NCI-H510A (cell line): ENCODE measurements around the gene POLR1A.
A peak's percentile ranks its signal among the peaks of the same experiment; 100 is the strongest.

Experiments
- DNase-seq: peaks from one replicate; lab custom pipeline; 2025; lab: John Stamatoyannopoulos, UW

Gene POLR1A

DNA sequence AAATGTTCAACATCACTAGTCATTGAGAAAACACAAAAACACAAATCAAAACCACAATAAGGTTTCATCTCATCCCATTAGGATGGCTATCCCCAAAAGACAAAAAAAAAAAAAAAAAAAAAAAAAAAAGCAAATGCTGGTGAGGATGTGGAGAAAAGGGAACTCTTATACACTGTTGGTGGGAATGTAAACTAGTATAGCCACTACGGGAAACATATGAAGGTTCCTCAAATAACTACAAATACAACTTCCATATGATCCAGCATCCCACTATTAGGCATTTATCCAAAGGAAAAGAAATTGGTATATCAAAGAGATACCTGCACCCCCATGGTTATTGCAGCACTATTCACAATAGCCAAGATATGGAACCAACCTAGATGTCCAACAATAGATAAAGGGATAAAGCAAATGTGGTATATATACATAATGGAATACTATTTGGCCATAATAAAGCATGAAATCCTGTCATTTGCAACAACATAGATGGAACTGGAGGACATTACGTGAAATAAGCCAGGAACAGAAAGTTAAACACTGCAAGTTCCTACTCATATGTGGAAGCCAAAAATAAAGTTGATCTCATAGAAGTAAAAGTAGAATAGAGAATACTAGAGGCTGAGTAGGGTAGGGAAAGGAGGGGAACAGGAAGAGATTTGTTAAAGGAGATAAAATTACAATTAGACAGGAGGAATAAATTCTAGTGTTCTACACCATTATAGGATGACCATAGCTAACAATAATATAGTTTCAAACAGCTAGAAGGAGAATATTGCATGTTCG is 8.4 kb downstream of the POLR1A start:
- no peak for DNase-seq

DNA sequence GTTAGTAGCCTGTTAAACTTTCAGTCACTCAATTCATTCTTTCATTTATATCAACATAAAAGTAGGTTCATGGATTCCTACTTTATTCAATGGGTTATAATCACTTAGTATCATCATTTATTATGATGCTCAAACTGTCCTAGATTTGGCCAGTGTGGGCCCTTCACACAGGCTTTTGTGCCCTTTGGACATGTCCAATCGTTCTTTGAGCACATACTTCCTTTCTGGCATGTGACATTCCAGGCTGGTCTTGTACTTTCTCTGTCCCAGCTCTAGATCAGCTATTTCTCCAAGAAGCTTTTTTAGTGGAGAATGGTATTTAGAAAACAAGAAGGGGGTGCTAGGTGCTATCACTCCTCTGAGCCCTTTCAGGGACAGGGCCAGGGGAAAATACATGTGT is 11.5 kb downstream of the POLR1A start:
- DNase-seq: no peak

DNA sequence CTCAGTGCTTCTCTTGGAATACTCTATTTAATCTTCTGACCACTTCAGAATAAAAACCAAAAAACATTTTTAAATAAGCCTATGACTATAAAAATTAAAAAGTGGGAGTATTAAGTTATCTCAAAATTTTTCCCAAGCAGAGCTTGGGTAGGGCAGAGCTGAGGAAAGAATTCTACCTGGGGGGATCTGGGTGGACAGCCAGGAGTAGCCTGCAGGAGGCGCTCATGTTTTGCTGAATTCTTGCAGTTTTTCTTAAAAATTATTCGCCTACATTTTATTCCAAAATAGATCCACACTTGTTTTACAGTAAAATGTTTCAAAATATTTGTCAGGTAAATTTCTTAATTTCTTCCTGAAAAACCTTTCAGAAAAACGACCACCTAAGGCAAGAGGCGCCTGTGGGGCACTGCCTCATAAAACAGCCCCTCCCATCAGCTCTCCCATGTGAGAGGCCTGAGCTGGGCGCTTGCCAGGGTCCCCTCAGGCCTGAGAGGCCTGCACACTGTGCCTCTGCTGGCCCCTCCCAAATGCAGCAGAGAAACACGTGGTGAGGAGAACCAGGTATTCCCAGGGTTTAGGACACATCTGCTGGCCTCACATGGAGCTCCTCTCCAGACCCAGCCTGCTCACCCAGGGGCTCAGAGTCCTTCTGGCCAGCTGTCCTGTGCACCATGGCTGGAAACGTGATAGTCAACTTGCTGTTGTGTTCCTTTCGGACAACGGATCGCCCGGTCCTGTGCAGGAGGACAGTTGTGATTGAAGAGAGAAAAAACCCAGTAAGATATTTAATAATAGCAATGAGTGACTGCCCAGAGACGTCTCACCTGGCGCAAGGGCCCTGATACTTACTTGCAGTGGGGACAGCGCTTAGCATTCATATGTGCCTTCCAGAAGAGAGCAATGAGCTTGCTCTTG is 17.5 kb downstream of the POLR1A start:
- DNase-seq: no peak

DNA sequence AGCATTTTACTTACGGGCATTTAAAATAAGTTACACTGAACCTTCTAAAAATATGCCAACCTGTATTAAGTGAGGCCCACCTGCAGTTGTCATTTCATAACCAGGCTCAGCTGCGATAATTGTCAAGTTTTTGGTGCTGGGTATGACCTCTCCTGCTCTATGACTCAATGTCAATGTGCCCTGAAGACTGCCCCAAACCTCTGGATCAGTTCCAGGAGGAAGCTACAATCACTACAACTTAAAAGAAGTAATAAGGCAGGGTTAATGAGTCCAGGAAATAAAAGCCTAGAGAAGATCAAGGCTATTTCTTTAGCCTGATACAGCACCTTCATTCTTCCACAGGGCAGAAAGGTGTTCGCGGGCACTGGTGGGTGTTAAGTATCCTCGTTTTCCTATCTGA is 22.9 kb downstream of the POLR1A start:
- no peak for DNase-seq

DNA sequence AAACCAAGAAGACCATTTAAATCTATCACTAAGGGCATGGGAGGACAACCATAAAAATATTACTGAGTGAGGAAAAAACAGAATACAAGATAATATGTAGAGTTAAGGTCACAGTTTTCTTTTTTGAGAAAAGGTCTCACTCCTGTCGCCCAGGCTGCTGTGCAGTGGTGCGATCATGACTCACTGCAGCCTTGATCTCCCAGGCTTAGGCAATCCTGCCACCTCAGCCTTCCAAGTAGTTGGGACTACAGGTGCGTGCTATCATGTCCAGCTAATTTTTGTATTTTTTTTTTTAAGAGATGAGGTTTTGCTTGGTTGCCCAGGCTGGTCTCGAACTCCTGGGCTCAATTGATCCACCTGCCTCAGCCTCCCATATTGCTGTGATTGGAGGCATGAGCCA is 24.0 kb downstream of the POLR1A start:
- no peak for DNase-seq

DNA sequence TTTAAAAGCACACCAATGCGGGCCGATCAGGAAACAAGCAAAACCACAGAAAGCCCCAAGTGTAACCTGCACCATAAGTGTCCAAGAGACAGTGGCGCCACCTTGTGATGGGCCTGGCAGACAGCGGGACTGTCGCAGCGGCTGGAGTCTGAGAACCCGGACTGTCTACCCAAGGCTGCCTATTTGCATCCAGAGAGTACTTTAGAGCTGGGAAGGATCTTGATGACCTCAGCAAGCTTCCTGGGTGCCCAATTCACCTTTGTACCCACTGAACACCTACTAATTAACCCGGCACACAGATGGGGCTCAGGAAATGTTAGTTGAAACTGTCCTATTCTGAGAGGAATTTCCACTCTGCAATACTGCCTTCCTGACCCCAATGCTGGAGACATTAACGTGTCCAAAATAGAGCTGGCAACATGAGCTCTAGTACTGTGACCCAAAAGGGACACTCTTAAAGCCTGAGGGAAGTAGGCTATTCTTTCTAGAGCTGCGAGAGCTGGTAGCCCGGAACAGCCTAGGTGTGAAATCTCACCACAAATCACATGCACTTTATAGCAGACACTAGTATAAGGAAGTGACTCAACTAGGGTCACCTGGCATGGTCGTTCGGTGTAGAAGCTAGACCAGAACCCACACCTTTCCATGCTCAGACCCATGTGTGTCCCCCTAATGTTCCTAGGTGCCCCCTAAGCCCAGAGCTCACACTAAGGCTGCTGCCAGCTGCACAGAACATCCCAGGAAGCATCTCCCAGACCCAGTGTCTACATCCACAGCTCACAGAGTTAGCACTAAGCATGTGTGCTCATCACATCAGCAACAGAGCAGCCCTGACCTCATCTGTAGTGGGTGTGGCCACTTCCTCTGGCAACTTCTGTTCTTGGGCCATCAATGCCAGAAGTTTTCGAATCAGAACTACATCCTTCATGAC is 25.4 kb downstream of the POLR1A start:
- peak; percentile 19 for DNase-seq

DNA sequence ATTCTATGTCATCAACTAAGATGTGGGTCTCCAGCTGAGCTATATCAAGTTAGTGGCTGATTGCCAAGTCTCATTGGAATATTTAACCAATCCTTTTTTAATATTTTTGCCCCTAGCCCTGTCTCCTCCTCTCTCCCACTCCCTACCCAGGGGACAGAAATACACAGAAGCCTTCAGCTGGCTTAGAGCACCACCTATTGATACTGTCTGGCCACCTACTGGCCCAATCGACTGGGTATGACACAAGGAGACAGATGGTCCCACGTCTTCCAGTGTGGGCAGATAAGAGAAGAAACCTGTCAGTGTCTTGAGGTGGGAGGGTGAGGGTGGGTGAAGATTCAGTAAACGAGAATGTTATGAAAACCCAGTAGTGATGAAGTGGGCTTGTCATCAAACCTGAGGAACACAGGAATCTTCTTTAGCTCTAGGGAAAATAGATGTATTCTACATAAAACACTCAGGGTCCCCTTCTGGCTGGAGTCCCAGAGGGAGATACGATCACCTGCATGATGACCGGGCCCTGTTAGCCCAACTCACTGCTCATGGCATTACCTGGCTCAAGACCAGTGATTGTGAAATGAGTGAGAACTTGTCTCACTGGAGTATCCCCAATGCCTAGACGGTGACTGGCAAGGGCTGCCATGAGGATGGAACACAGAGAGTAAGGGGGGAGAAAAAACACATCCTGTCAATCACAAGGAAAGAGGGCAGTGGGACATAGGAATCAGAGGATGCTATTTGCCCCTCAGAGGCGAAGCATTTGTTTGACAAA is 26.7 kb downstream of the POLR1A start:
- no peak for DNase-seq

DNA sequence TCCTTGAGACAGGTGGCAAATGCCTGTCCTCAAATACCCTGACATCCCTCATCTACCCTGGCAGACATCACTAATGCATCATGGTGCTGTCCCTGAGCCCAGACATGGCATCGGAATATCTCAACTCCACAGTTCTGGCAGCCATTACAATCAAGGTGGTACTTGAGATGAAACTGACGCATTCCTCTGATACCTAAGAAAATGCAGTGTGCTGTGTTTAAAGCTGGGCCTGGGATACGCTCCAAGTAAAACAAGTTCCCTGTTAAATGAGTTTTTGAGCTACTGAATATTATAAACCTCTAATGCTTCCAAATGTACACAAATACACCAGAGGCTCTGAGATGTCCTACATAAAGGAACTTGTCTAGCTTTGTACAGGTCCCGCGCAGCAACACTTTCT is 29.8 kb downstream of the POLR1A start:
- DNase-seq: no peak

DNA sequence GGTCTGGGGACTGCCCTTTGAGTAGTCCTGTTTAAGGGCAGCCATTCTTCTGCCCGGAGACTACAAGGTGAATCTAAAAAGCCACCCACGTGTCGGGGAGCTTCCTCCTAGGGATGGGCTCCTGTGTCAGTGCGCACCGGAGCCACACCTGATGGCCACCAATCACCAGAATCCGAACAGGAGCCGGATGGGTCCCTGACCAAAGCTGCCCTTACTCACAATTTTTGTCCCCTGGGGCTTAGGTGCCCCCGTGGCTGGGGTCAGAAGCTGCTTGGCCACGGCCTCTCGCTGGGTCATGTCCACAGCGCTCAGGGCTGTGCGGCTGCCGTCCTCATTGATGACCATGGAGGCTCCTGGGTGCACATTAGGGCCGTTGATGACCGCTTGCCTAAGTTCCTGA is 30.9 kb downstream of the POLR1A start:
- no peak for DNase-seq

DNA sequence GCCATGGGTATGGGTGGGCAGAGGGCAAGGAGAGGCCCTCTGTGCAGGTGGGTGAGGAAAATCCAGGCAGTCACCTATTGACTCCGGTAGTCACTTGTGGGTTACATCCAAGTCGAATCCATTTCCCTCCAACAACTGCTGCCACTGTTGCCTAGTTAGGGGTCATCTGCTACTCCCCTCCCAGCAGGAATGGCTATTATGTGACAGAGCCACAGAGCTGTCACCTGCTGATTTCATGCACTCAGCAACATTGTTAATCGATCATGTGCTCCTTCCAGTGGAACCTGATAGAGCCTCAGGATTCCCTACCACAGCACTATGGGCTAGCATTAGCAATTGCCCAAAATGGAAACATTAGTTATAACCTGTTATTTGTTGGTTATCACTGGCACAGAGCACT is 31.4 kb downstream of the POLR1A start:
- no peak for DNase-seq

DNA sequence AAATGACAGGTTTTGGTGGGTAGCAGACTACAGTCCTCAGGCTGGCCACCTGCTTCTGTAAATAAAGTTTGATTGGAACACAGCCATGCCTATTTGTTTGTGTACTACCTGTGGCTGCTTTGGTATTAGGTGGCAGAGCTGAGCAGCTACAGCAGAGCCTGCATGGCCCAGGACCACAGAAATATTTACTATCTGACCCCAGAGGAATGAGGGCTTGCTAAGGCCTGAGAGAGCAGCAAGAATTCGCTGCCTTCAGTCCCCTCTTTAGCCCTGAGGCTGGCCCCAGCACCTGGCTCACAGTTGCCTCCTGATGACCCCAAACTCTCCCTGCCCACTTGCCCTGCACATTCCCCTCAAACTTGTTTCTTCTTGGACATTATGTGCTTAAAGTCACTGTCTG is 32.5 kb downstream of the POLR1A start:
- DNase-seq: no peak

DNA sequence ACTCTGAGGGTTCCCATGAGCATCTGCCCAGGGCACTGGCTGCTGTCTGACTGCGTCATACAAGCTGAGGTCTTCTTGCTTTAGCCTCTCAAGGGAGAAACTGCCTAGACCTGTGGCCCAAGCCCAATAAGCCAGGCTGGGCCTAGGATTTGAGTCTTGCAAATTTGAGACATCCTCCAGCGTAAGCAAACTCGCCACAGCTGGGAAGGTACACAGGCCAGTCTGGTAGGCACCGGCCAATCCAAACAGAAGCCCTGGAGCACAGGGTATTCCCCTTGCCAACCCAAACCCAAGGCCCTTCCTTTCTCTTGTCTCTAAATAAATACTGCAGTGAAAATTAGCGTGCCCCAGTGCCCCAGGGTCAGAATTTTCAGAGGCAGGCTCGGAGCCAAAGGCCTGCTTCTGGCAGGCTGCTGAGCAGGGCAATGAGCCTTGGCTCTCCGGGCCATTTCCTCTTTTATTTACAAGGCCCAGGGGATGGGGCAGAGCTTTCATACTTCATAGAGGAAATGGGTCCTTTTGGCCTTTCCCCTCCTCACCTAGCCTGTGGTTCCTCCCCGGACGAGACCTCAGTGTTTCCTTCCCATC is 33.3 kb downstream of the POLR1A start:
- no peak for DNase-seq

DNA sequence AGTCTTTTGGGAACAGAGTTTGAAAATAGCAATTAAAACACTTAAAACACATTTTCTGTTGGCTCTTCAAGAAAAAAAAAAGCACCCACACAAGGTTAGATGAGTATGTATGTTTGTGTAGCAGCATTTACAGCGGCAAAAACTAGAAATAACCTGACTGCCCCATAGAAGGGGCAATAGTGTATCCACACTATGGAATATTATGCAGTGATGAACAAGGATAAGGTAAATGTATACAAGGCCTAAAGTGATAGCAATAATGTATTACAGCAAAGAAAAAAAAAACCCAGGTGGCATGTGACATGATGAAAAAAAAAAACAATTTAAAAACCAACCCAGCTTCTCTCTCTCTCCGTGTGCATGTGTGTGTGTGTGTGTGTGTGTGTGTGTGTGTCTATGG is 34.8 kb downstream of the POLR1A start:
- DNase-seq: no peak

DNA sequence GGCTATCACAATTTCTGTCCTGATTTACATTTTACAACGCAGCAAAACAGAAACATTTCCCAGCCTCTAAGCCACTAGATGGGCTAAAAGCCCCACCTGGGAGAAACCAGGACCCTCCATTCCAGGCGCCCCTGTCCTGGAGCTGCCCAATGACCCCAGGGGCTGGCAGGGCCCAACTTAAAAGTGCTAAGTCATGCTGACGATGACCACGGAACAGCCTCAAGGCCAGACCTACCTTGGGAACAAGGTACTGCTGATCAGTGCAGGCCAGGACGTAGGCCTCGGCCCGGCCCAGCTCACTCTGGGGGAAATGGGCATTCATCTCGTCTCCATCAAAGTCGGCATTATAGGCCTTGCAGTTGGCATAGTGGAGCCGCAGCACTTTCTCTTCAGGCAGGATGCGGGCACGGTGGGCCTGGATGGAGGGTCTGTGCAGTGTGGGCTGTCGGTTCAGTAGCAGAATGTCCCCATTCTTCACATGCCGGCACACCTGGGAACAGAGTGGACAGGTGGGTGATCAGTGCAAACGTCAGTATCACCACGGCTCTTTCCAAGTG is 35.8 kb downstream of the POLR1A start:
- no peak for DNase-seq

DNA sequence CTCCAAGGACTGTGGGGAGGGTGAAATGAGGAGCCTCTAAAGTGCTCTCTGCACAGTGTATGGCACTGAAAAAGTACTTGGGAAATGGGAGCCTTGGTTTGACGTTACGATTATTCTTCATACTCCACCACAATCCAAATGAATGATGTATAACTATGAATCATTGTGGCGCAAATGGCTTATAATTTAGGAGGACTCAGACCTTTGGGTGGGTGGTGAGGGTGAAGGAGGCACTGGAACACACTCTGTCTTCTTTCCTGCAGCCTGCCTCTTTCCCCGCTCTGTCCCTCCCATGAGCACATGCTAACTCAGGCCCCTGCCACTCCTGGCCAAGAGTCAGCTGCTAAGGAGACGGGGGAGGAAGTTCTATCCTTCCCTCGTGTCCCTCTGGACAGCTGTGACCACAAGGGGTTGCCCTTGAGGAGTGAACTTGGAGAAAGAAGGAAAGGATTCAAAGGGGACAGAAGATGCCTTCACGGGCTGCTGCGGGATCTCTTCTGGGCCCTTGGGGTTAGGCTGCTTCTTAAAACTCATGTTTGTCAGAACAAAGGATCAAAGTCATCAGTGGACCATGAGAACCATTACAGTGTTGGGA is 36.5 kb downstream of the POLR1A start:
- no peak for DNase-seq

DNA sequence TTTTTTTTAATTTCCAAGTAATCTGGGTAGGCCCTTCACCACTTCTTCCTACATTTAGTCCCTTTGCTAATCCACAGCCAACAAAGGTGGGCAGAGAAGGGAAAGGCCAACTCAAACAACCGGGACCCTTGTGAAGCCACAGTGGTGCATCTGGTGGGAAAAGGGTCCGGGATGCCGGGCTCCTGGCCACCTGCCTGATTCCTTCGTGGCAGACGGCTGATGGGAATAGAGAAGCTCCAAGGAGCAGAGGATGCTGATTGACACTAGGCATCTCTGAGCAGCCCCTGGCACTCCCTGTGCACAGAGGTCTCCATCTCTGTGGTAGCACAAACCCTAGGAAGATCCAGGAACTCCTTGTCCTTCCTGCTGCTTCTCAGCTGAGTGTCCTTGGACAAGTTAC is 37.0 kb downstream of the POLR1A start:
- no peak for DNase-seq

DNA sequence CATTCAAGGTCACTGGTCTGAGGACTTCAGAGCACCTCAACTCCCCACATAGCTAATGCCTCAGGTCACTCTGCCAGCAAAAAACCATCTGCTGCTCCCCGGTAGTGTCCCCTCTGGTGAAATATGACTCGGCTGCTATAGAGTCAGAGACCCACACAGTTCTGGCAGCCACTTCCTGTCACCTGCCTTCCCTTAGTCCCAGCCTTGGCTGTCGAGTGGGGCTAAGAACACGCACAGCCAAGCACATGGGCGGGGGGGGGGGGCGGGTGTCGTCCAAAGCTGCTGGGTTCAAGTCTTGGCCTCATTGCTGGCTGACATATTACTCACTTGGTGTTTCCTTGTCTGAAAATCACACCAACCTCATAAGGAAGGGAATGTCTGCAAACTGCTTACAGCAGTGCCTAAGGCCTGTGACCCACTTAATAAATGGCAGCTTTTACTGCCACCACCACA is 37.5 kb downstream of the POLR1A start:
- DNase-seq: peak; percentile 43

DNA sequence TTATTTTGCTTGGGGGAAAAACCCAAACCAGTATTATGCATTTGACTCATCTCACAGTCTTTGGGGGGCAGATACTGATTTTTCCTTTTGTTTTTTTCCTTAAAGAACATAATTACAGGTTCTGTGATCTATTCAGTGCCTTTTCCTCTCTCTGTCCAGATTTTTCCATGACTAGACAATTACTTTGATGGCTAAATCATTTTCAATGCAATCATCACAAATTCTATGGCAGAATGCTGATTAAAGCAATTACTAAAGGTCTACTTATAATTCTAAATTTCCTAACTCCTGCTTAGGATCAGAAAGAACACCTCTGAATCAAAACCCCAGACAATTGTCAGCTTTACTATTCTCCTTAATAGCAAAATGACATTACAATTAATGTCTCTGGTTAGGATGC is 38.8 kb downstream of the POLR1A start:
- no peak for DNase-seq

DNA sequence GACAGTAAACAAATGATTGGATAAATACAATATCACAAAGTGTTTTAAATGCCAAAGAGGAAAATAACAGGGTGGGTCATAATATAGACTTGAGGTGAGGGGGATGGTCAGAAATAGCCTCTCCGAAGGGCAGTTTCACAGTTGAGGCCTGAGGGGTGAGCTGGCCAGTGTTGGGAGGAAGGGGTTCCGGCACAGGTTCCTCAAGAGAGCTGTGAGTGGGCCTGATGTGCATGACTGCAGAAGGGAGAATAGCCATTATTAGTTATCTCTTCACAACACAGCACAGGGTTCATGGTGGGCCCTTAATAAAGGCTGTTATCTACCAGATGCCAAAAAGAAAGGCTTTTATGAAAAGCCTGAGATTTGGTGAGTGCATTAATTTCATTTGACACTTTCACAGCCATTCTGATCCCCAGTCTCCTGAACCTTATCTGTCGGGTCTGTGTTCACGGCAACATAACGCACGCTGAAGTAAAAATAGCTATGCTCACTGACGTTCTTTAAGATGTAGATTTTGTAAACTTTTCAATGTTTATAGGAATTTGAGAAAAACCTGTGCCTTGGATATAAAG is 39.6 kb downstream of the POLR1A start:
- DNase-seq: no peak

DNA sequence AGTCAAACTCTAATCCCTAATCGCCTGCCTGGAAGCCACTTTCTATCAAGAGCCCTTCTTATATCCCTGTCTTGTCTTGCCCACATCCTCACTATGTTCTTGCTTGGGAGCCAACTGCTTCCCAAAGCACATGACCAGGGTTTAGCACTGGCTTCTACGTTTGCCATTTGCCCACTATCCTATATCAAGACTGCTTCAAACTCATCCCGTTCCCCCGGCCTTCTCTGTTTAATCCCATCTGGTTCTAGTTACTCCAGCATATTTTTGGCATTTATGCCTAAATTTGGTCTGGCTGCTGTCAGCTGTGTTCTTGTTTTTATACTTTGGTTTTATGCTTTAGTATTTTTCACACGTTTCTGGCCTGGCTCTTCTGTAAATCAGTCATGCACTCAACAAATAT is 40.2 kb downstream of the POLR1A start:
- no peak for DNase-seq
